NK-92 (cell line): Measurements from ENCODE around the gene POM121.
"Not testable (repeated sequence)": the region's sequence is repeated elsewhere in the genome, so short reads cannot be mapped to it uniquely, and the experiment has no call there.

Experiments
- DNase-seq: peaks from one replicate; lab custom pipeline; 2025; ENCODE audit not compliant: unreplicated experiment; lab: John Stamatoyannopoulos, UW

POM121 gene

DNA sequence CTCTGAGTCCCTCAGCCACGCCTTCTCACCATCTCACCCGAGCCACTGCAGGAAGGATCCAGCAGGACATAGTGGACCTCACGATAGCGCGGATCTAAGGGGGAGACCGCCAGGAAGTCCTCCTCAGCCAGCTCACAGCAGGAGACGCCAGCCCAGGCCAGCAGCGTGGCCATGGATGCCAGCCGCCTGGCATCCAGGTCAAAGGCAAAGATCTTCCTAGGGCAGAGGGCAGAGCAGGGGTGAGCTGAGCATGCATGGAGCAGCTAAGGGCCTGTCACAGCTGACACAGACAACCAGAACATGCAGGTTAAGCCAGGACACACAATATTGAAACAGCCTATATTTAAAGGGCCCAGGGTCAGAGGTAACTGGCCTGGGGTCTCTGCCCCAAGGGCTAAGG lies 24.4 kb downstream of the POM121 start:
- DNase-seq: not testable (repeated sequence)

DNA sequence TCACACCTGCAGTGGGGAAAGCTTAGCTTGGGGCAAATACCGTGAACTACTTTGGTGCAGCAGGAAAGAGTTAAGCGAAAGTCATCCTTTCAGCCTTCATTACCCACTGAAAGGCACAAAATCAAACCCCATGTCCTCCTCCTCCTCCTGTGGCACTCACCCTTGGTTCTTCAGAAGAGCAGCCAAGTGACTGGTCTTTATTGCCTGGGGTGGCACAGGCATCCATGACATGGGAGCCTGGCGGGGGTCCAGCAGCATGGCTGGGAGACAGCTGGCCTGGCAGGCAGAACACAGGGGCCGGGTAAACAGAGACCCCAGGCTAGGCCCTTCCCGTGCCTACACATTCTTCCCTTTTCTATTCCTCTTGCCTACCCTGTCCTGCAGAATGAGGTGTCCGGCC lies 24.8 kb downstream of the POM121 start:
- DNase-seq: not testable (repeated sequence)

DNA sequence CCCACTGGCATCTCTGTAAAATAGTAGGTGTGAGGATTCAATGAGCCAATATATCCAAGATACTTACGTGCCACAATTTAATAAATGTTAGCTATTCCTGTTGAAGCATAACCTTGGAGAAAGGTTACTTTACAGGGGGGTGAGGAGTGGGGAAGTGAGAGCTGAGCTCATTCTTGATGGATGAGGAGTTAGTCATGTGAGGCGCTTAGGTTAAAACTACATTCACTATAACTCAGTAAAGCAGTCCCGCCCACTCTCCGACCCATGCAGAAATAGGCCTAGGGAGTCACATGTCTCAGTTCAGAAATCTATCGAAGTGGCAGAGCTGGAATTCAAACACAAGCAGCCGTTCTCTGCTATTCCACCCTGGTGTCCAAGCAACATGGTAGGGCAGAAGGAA lies 25.5 kb downstream of the POM121 start:
- not testable (repeated sequence) for DNase-seq

GRCh38 chr7:72953901-72954562 lies 29.1 kb downstream of the POM121 start:
- DNase-seq: not testable (repeated sequence)

DNA sequence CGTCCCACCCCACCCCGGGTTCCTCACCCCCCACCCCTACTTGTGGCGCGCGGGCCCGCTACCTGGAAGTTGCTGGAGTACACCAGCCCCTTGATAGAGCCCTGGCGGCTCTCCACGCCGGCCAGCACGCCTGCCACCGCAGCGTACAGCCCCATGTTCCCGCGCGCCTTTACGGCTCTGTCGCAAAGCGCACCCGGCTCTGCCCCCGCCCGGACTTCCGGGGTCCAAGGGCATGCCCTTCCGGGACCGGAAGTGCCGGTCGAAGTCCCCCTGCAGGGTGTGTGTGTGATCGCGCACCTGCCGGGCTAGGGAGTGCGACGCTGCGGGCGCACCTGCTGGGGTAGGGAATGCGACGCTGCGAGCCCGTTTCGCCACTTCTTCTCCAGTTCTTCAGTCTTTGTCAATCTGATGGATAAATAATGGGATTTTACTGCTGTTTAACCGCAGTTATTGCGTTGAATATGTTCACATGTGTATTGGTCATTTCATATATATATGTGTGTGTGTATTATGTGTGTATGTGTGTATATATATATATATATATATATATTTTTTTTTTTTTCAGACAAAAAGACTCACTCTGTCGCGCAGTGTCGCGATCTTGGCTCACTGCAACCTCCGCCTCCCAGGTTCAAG lies 29.8 kb downstream of the POM121 start:
- not testable (repeated sequence) for DNase-seq

DNA sequence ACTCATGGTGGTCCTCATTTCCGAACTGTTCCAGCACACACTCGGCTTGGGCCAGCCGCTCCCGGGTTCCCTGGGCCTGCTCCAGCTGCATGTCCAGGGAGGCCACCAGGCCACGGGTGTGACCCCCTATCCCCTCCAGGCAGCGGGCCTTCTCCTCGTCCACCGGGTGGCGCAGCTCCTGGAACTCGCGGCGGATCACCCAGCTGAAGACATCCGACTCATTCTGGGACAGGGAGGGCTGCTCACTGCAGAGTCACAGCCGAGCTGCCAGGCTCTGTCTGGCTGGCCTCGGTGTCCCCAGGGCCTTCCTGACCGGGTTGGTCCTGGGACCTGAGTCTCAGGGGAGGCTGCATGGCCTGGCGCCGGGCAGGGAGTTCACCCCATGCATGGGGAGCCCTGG lies 35.1 kb downstream of the POM121 start:
- not testable (repeated sequence) for DNase-seq

- not testable (repeated sequence) for DNase-seq
Measured at GRCh38 chr7:72960626-72961345, 35.9 kb downstream of the POM121 start.

DNA sequence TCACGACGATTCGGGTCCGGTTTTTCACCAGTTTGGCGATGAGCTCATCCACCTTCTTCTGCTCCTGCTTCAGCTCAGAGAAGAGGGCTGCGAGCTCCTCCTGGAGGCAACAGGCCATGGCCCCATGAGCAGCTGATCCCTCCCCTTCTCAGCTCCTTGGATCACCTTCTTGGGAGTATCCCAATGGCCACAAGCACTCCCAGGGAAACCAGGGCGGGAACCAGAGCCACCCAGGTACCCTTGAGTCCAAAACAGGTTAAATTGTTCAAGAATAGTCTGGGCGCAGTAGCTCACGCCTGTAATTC lies 36.4 kb downstream of the POM121 start:
- DNase-seq: not testable (repeated sequence)

GRCh38 chr7:72963056-72963455 lies 38.2 kb downstream of the POM121 start:
- DNase-seq: not testable (repeated sequence)

- not testable (repeated sequence) for DNase-seq
Measured at GRCh38 chr7:72965186-72965975, 40.5 kb downstream of the POM121 start.

DNA sequence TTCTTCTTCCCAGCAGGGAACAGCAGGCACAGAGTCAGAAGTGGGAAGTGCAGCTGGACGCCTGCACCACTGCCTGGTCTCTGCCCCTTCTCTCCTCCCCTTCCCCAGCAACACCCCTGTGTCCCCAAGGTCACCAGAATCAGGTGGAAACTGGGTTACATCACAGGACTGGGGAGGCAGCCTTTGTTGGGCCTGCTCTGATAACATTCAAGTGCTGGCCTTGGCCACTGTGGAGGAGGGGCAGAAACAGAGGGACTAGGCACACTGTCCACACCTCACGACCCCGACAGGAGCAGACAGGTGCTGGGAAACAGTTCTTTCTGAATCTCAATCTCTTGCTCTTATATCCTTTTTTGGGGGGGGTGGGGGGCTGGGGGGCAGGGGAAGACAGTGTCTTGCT lies 42.0 kb downstream of the POM121 start:
- DNase-seq: not testable (repeated sequence)

DNA sequence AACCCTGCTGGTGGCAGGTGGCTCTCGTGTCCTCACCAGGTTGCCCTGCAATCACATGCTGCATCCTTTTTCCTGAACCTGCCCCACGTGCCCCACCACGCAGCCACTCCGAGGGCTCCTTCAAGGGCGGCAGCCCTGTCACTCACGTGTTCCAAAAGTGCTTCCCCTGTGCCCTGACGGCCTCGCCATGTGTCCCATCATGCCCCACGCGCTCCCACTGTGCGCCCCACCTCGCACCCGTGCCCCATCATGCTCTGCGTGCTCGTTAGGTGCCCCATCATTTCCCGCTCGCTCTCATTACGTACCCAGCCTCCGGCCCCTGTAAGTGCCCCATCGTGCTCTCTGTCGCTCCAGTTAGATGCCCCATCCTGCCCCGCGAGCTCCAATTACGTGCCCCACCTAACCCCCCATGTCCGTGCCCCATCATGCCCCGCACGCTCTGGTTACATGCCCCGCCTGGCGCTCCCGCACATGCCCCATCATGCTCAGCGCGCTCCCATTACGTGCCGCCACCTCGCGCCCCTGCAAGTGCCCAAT lies 44.2 kb downstream of the POM121 start, which contains the start of gene TRIM74:
Gene TRIM74, minus strand, starts transcription at position 487 of the 537 bp plus-strand sequence. CDS start 3,309 bp downstream, outside the sequence.
- not testable (repeated sequence) for DNase-seq

DNA sequence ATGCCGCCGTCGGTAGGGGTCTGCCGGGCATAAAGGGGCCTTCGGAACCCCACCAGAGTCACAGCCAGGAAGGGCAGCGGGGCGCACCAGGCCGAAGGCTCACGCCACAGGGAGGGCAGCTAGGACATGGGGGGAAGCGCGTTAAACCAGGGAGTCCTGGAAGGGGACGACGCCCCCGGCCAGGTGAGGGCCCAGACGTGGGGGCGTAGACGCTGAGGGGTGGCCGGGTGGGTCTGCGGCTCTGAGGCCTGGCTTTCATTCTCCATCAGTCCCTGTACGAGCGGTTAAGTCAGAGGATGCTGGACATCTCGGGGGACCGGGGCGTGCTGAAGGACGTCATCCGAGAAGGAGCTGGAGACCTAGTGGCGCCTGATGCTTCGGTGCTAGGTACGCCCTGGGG lies 44.8 kb downstream of the POM121 start:
- DNase-seq: not testable (repeated sequence)

GRCh38 chr7:72971505-72971904 lies 46.6 kb downstream of the POM121 start:
- DNase-seq: not testable (repeated sequence)

GRCh38 chr7:72974781-72975180 lies 49.9 kb downstream of the POM121 start:
- DNase-seq: not testable (repeated sequence)

- not testable (repeated sequence) for DNase-seq
Measured at GRCh38 chr7:72975656-72976286, 50.9 kb downstream of the POM121 start.

GRCh38 chr7:72976434-72976833 lies 51.5 kb downstream of the POM121 start:
- not testable (repeated sequence) for DNase-seq

DNA sequence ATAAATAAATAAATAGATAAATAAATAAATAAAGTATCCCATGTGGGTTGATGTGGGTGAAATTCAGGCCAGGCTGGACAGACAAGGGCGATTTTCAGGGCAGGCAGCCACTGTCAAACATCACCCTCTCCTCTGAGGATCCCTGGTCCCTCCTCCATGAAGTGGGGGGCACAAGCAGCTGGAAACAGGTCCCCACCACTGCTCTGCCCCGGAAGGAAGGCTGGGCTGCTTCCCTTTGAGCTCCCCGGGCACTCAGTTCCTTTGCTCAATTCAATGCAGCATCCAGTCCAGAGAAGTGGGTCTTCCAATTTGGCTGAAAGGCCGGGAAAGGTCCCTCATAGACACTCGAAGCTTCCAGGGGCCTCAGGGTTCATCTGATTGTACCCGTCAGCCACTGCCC lies 55.5 kb downstream of the POM121 start:
- not testable (repeated sequence) for DNase-seq

DNA sequence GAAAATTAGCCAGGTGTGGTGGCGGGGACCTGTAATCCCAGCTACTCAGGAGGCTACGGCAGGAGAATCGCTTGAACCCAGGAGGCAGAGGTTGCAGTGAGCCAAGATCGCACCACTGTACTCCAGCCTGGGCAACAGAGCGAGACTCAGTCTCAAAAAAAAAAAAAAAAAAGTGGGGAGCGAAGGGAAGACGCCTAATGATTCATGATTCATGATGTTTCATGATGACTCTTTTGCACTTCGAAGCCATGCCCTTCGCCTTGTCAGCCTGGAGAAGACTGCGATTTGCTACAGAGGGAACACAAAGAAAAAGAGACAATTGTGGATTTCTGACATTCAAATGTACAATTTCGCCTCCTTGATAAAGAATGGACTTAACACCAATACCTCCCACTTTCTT lies 57.2 kb downstream of the POM121 start:
- DNase-seq: not testable (repeated sequence)

DNA sequence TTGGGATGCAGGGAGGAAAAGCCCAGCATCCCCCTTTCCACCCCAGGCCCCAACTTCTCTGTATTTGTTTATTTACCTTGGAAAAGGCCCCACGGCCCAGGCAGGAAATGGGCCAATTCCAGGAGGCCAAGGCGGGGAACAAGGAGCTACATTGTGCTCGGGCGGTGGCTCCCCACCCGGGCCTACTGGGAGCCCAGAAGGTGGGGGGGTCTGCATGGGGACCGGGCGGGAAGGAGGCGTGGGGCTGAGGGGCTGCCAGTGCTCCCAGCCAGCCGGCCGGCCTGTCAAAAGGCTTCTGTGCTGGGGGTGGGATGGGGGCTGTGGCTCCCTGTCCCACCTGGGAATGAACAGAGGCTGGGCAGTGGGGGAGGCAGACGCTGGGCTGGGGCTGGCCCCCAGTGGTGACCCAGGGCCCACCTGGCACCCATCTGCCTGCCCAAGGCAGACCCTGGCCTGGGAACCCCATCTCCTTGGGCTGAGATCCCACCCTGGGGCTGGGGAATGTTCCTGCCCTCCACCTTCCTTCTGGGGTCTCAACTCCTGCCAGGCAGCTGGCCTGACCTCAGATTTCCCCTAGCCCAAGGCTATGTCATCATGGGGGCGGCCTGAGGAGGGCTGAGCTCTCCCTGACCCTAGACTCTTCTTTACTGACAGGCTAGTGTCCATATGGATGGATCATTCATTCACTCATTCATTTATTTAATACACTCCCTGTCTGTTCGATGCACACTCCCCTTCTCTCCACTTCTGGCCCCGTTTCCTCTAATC lies 65.4 kb downstream of the POM121 start:
- DNase-seq: not testable (repeated sequence)
